Measurements from ENCODE around the gene ARSK. TPM values are rescaled to one million over a fixed set of nuclear protein-coding genes. Genes with fewer than 3 reads are reported as not detected.

The ARSK gene
- total and polyA plus RNA-seq, 2 of the 13 experiments (the other 11 are each of a cell fraction or from before 2014, with no cell fraction given) = 7.9 TPM

DNA sequence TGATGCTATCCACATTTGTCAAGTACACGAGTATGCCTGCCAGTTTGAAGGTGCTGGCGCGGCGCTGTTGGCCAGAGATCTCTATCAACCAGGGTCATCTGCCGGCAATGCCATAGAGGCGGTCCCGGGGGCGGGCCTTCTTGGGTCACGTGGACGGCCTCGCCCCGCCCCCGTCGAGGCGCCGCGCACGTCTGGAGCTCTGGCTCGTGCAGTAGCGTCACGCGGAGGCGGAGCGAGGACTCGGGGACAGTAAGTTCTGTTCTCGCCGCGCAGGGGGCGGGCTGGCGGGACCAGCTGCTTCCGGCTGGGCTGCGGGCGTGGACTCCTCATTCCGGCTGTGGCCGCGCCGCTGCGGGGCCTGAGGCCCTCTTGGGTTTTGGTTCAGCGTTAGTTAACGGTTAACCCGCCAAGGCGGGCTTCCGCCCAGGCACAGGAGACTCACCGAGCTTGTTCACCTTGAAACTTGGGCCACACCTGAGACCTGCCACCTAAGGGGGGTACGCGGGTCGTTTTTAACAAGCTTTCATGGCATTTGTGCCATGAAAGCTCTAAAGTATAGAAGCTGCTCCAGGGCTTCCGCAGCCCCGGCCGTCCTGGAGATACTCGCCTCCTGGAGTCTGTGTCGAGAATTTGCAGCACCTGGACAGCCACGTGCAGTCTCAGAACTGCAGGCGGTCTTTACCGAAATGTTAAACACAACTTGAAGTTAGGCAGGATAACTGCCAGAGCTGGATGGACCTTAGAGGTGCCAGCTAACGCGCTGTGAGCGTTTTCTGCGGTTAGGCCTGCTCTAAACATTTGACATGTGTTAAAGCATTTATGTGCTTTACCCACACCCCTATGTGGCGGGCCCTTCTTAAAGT lies 91.9 kb downstream of the ARSK start, which contains the start of gene RFESD (continued):
- TF ChIP-seq USF2 (IDR thresholded peaks at IDR 0.05; ENCODE audit: low read depth, low read length) (peak; percentile 88), USF2 (CRISPR knock-in tag; IDR thresholded peaks at IDR 0.05; ENCODE audit: borderline replicate concordance) (peak; percentile 97), ZUFSP (CRISPR knock-in tag; IDR thresholded peaks at IDR 0.05; ENCODE audit: borderline replicate concordance) (no peak), BCL6 (CRISPR knock-in tag; IDR thresholded peaks at IDR 0.05) (peak; percentile 57), MTF2 (CRISPR knock-in tag; IDR thresholded peaks at IDR 0.05; ENCODE audit: borderline replicate concordance) (no peak), SRSF1 (optimal IDR thresholded peaks at IDR 0.05; ENCODE audit: low read depth, low read length) (no peak), ESRRA (CRISPR knock-in tag; IDR thresholded peaks at IDR 0.05; ENCODE audit: low read depth) (no peak; the same call in 1 of the 2 replicates), ZNF747 (CRISPR knock-in tag; IDR thresholded peaks at IDR 0.05; ENCODE audit: borderline replicate concordance) (peak; percentile 89; the same call in 1 of the 2 replicates), SRY (CRISPR knock-in tag; IDR thresholded peaks at IDR 0.05) (no peak), SALL1 (CRISPR knock-in tag; IDR thresholded peaks at IDR 0.05) (peak; percentile 96), ZIK1 (CRISPR knock-in tag; IDR thresholded peaks at IDR 0.05; ENCODE audit: borderline replicate concordance, low read depth) (peak; percentile 47; the same call in 1 of the 2 replicates), AGO1 (IDR thresholded peaks at IDR 0.05; ENCODE audit: low read depth, low read length, poor library complexity, severe bottlenecking) (peak; percentile 30), ZNF841 (CRISPR knock-in tag; IDR thresholded peaks at IDR 0.05; ENCODE audit: borderline replicate concordance) (no peak), MIXL1 (CRISPR knock-in tag; IDR thresholded peaks at IDR 0.05) (peak; percentile 76), HMG20A (CRISPR knock-in tag; IDR thresholded peaks at IDR 0.05; ENCODE audit: borderline replicate concordance) (peak; percentile 38; the same call in 1 of the 2 replicates), ZSCAN25 (CRISPR knock-in tag; IDR thresholded peaks at IDR 0.05) (peak; percentile 92), TBX2 (CRISPR knock-in tag; IDR thresholded peaks at IDR 0.05; ENCODE audit: borderline replicate concordance) (peak; percentile 96), SCMH1 (CRISPR knock-in tag; IDR thresholded peaks at IDR 0.05; ENCODE audit: borderline replicate concordance) (no peak)
- TF ChIP-seq, protein P1, sequence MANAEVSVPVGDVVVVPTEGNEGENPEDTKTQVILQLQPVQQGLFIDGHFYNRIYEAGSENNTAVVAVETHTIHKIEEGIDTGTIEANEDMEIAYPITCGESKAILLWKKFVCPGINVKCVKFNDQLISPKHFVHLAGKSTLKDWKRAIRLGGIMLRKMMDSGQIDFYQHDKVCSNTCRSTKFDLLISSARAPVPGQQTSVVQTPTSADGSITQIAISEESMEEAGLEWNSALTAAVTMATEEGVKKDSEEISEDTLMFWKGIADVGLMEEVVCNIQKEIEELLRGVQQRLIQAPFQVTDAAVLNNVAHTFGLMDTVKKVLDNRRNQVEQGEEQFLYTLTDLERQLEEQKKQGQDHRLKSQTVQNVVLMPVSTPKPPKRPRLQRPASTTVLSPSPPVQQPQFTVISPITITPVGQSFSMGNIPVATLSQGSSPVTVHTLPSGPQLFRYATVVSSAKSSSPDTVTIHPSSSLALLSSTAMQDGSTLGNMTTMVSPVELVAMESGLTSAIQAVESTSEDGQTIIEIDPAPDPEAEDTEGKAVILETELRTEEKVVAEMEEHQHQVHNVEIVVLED (CRISPR knock-in tag; IDR thresholded peaks at IDR 0.05; ENCODE audit: borderline replicate concordance) = peak; percentile 87
- TF ChIP-seq, protein P2, sequence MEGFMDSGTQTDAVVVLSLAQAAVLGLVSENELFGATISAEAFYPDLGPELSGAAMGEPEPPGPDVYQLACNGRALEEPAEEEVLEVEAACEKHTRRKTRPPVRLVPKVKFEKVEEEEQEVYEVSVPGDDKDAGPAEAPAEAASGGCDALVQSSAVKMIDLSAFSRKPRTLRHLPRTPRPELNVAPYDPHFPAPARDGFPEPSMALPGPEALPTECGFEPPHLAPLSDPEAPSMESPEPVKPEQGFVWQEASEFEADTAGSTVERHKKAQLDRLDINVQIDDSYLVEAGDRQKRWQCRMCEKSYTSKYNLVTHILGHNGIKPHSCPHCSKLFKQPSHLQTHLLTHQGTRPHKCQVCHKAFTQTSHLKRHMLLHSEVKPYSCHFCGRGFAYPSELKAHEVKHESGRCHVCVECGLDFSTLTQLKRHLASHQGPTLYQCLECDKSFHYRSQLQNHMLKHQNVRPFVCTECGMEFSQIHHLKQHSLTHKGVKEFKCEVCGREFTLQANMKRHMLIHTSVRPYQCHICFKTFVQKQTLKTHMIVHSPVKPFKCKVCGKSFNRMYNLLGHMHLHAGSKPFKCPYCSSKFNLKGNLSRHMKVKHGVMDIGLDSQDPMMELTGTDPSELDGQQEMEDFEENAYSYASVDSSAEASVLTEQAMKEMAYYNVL (CRISPR knock-in tag; IDR thresholded peaks at IDR 0.05; ENCODE audit: borderline replicate concordance) = no peak

Measured in HepG2 (cell line).